HepG2 (cell line): ENCODE results near the gene CEP131. TPM values are rescaled to one million over a fixed set of nuclear protein-coding genes. Genes with fewer than 3 reads are reported as not detected.

Experiments used
- ATAC-seq: fragments of 200-7000 bp; cut with Tn5 transposase; 3 replicates; pipeline ENCODE4 v1.9.1; 2020; ENCODE audit warnings: mild to moderate bottlenecking, moderate library complexity
- BruUV-seq: library from RNA; stranded (reverse); fragments of 400-500 nt; replicated peaks from 2 replicates; lab custom pipeline; 2021; lab: Mats Ljungman, UMichigan
- CTCF ChIA-PET: fragments of 300-600 bp; formaldehyde crosslinking; extraction: SDS; loops from one replicate; lab custom pipeline; 2021; ENCODE audit warnings: low total read pairs, inconsistent platforms, low intra/inter-chr PET ratio; lab: Yijun Ruan, JAX
- POLR2A ChIA-PET: fragments of 350-600 bp; sonication (Branson Sonifier 250); formaldehyde crosslinking; loops from one replicate; lab custom pipeline; 2020; ENCODE audit warnings: antibody characterized with exemption, inconsistent platforms; lab: Yijun Ruan, JAX
- DNase-seq: peaks from one replicate; pipeline ENCODE4 v3.0.0-alpha.2; 2015; ENCODE audit warnings: low spot score
- FAIRE-seq: peaks from 3 replicates; lab custom pipeline; 2011; peaks lifted over from hg19 to GRCh38; lab: Jason Lieb, UNC
- H2AFZ ChIP-seq: one replicate; pipeline ENCODE4 v1.6.1; 2011; ENCODE audit warnings: low read length, inconsistent platforms
- H3K27ac ChIP-seq: fragments of 300-600 bp; 3 replicates; pipeline ENCODE4 v1.8.0; 2011; ENCODE audit warnings: mixed run types, mild to moderate bottlenecking, mixed read lengths, low read length, inconsistent platforms; ENCODE audit not compliant: insufficient read depth; ENCODE audit errors: extremely low read length
- H3K27me3 ChIP-seq, 2 experiments: fragments of 200-600 bp in 1 of 2; 2 replicates in 1 of 2; 3 replicates in 1 of 2; pipeline versions ENCODE4 v1.6.0 to v1.8.0; 2011; ENCODE audit warnings: low read length in 2 of 2, mild to moderate bottlenecking in 2 of 2, moderate library complexity in 2 of 2, inconsistent platforms in 1 of 2; ENCODE audit not compliant: insufficient read depth in 2 of 2, control insufficient read depth in 1 of 2
- H3K36me3 ChIP-seq, 2 experiments: fragments of 200-600 bp in 1 of 2; replicated peaks in 1 of 2; 2 replicates in 1 of 2; 3 replicates in 1 of 2; pipeline versions ENCODE4 v1.5.1 to v1.8.0; 2011; ENCODE audit warnings: low read length in 2 of 2, inconsistent platforms in 1 of 2; ENCODE audit not compliant: insufficient read depth in 2 of 2, control insufficient read depth in 1 of 2
- H3K4me1 ChIP-seq: 2 replicates; pipeline ENCODE4 v1.5.1; 2012; ENCODE audit warnings: low read length, inconsistent platforms; ENCODE audit not compliant: insufficient read depth
- H3K4me2 ChIP-seq: 2 replicates; pipeline ENCODE4 v1.6.0; 2011; ENCODE audit warnings: low read depth, low read length, inconsistent platforms
- H3K4me3 ChIP-seq, 3 experiments: fragments of 200-600 bp in 1 of 3; sonication (generic), shearing (Covaris generic) in 1 of 3; replicated peaks in 1 of 3; 2 replicates each; pipeline ENCODE4 v1.5.1; 2011 to 2016; ENCODE audit warnings: low read length in 3 of 3, inconsistent platforms in 2 of 3, low read depth in 2 of 3, mild to moderate bottlenecking in 2 of 3, control low read depth in 1 of 3, mixed read lengths in 1 of 3; ENCODE audit not compliant: insufficient read depth in 1 of 3
- H3K79me2 ChIP-seq: one replicate; pipeline ENCODE4 v1.6.1; 2011; ENCODE audit warnings: low read length, inconsistent platforms; ENCODE audit not compliant: insufficient read depth
- H3K9ac ChIP-seq: 2 replicates; pipeline ENCODE4 v1.6.0; 2011; ENCODE audit warnings: mild to moderate bottlenecking, low read depth, low read length, inconsistent platforms; ENCODE audit not compliant: insufficient read depth
- H3K9me3 ChIP-seq: 2 replicates; pipeline ENCODE4 v1.5.1; 2012; ENCODE audit warnings: mild to moderate bottlenecking, low read length
- H4K20me1 ChIP-seq: 2 replicates; pipeline ENCODE4 v1.6.0; 2011; ENCODE audit warnings: inconsistent platforms, mild to moderate bottlenecking, low read length, moderate library complexity; ENCODE audit not compliant: insufficient read depth
- AGO1 ChIP-seq: fragments of 200-400 bp; formaldehyde crosslinking; IDR thresholded peaks from 2 replicates; pipeline ENCODE4 v1.6.1; 2017; ENCODE audit warnings: mild to moderate bottlenecking, low read depth, low read length, moderate library complexity; ENCODE audit not compliant: poor library complexity, severe bottlenecking
- AGO2 ChIP-seq: fragments of 200-400 bp; formaldehyde crosslinking; optimal IDR thresholded peaks from 2 replicates; pipeline ENCODE3; 2017; ENCODE audit warnings: mild to moderate bottlenecking, low read depth, low read length, moderate library complexity
- AKAP8 ChIP-seq: sonication (generic); formaldehyde crosslinking; IDR thresholded peaks from 2 replicates; pipeline ENCODE4 v1.5.1; 2020; ENCODE audit warnings: mild to moderate bottlenecking, missing genetic modification reagents
- HES4 ChIP-seq: sonication (generic); formaldehyde crosslinking; IDR thresholded peaks from 2 replicates; pipeline ENCODE4 v1.9.0; 2021; ENCODE audit warnings: mild to moderate bottlenecking, missing genetic modification reagents, borderline replicate concordance
- HNRNPL ChIP-seq: fragments of 200-400 bp; formaldehyde crosslinking; IDR thresholded peaks from 2 replicates; pipeline ENCODE4 v1.6.1; 2017; ENCODE audit warnings: mild to moderate bottlenecking, low read depth, low read length
- PCBP1 ChIP-seq: fragments of 200-400 bp; formaldehyde crosslinking; IDR thresholded peaks from 2 replicates; pipeline ENCODE4 v1.6.1; 2017; ENCODE audit warnings: mild to moderate bottlenecking, low read depth, low read length, borderline replicate concordance
- POLR2AphosphoS5 ChIP-seq: IDR thresholded peaks from 2 replicates; pipeline ENCODE4 v1.6.1; 2012; ENCODE audit warnings: low read depth, low read length
- RAD21 ChIP-seq: fragments of 450-650 bp; formaldehyde crosslinking; IDR thresholded peaks from 2 replicates; pipeline ENCODE4 v1.5.0; 2020; ENCODE audit warnings: mild to moderate bottlenecking
- TBP ChIP-seq: sonication (generic); formaldehyde crosslinking; IDR thresholded peaks from 2 replicates; pipeline ENCODE4 v1.5.0; 2020; ENCODE audit warnings: missing genetic modification reagents
- ZNF326 ChIP-seq: sonication (generic); formaldehyde crosslinking; IDR thresholded peaks from 2 replicates; pipeline ENCODE4 v1.4.0; 2020; ENCODE audit warnings: missing genetic modification reagents, borderline replicate concordance
- WGBS: methylation state at CpG from one replicate; pipeline ENCODE4 v1.1.6; 2017; ENCODE audit warnings: low lambda C conversion rate; 5-methylcytosine and 5-hydroxymethylcytosine counted together
- in situ Hi-C: cut with HindIII; loops from 2 replicates; pipeline ENCODE4 v1.10.0; 2017; ENCODE audit warnings: low pct_unique_long_range_greater_than_20kb; ENCODE audit not compliant: extremely low pct_ligation_motif_present
- intact Hi-C: fragments of 100-400 bp; cut with micrococcal nuclease; formaldehyde crosslinking; loops from one replicate; pipeline ENCODE4 v1.10.0; 2022; ENCODE audit not compliant: unreplicated experiment
- polyA plus RNA-seq, 8 experiments: library from polyadenylated mRNA; depleted of rRNA in 3 of 8; stranded (reverse) in 7 of 8; unstranded in 1 of 8; fragments of >200 nt; fragmentation: Illumina TruSeq in 4 of 8; extraction: Trizol in 4 of 8; gene quantifications; 2 replicates each; pipeline versions ENCODE4 v1.2.1 to v1.2.3, GENCODE V29; 2011 to 2016; ENCODE audit warnings: low read depth in 4 of 8, missing spikeins in 1 of 8, mixed read lengths in 1 of 8; ENCODE audit not compliant: insufficient read depth in 1 of 8
- total RNA-seq, 5 experiments: library from RNA; depleted of rRNA; stranded (reverse); fragments of >200 nt; fragmentation: Illumina TruSeq; extraction: Trizol; gene quantifications; 2 replicates each; pipeline ENCODE4 v1.2.3, GENCODE V29; 2016; ENCODE audit warnings: low read depth in 1 of 5
- TF ChIP-seq, protein P1 (sequence below): sonication (generic); formaldehyde crosslinking; IDR thresholded peaks from 2 replicates; pipeline ENCODE4 v1.5.0; 2020; ENCODE audit warnings: mild to moderate bottlenecking, missing genetic modification reagents, borderline replicate concordance
- TF ChIP-seq, protein P2 (sequence below): sonication (generic); formaldehyde crosslinking; IDR thresholded peaks from 2 replicates; pipeline ENCODE4 v1.4.0; 2020; ENCODE audit warnings: missing genetic modification reagents

Gene CEP131
- total and polyA plus RNA-seq, 2 of the 13 experiments (the other 11 are each of a cell fraction or from before 2014, with no cell fraction given) = 5.0 to 16.8 TPM

- CTCF ChIA-PET = no interaction called here
- no TSS peak for BruUV-seq
Measured at GRCh38 chr17:81170727-81171494, 51.9 kb downstream of the CEP131 start.

More at GRCh38 chr17:81170727-81171494, 51.9 kb downstream of the CEP131 start:
- Histone ChIP-seq H4K20me1 (no peaks in the 10 kb centered on the region), H3K9me3 (no peaks in the 10 kb centered on the region), H3K4me3 (no peak overlapping the region), H3K27me3 (peaks cover 0 to 11% of the 10 kb centered on the region in 2 experiments; a peak in 2 of 5 replicates), H3K4me2 (no peak overlapping the region), H3K4me1 (peaks cover 30% of the 10 kb centered on the region), H2AFZ (no peak overlapping the region), H3K9ac (no peak overlapping the region), H3K36me3 (no peaks in the 10 kb centered on the region), H3K79me2 (no peaks in the 10 kb centered on the region), H3K27ac (no peak overlapping the region)
- ATAC-seq = peak; percentile 14
- in situ Hi-C loops = no loop called here
- FAIRE-seq = no peak
- DNase-seq = no peak
- POLR2A ChIA-PET = interaction anchor here (0.5 to 1.3 kb wide), 2 partner anchors 9 to 50 kb away, joined by 3 read pairs; no protein-coding TSS in a partner anchor
- 57% methylated on average over 5 of the region's 15 CpGs for WGBS
- TF ChIP-seq RAD21 (CRISPR knock-in tag) = no peak
- 0 out of 2 replicates have a peak, but pooled peaks have one; percentile 90 for TF ChIP-seq AKAP8 (CRISPR knock-in tag)
- peak; percentile 82 for TF ChIP-seq AGO2
- peak; percentile 90 for TF ChIP-seq HNRNPL
- TF ChIP-seq POLR2AphosphoS5 = peak; percentile 35; the same call in 1 of the 2 replicates
- TF ChIP-seq, protein P1, sequence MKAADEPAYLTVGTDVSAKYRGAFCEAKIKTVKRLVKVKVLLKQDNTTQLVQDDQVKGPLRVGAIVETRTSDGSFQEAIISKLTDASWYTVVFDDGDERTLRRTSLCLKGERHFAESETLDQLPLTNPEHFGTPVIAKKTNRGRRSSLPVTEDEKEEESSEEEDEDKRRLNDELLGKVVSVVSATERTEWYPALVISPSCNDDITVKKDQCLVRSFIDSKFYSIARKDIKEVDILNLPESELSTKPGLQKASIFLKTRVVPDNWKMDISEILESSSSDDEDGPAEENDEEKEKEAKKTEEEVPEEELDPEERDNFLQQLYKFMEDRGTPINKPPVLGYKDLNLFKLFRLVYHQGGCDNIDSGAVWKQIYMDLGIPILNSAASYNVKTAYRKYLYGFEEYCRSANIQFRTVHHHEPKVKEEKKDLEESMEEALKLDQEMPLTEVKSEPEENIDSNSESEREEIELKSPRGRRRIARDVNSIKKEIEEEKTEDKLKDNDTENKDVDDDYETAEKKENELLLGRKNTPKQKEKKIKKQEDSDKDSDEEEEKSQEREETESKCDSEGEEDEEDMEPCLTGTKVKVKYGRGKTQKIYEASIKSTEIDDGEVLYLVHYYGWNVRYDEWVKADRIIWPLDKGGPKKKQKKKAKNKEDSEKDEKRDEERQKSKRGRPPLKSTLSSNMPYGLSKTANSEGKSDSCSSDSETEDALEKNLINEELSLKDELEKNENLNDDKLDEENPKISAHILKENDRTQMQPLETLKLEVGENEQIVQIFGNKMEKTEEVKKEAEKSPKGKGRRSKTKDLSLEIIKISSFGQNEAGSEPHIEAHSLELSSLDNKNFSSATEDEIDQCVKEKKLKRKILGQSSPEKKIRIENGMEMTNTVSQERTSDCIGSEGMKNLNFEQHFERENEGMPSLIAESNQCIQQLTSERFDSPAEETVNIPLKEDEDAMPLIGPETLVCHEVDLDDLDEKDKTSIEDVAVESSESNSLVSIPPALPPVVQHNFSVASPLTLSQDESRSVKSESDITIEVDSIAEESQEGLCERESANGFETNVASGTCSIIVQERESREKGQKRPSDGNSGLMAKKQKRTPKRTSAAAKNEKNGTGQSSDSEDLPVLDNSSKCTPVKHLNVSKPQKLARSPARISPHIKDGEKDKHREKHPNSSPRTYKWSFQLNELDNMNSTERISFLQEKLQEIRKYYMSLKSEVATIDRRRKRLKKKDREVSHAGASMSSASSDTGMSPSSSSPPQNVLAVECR (CRISPR knock-in tag) = no peak
- TF ChIP-seq ZNF326 (CRISPR knock-in tag) = peak; percentile 91
- TF ChIP-seq, protein P2, sequence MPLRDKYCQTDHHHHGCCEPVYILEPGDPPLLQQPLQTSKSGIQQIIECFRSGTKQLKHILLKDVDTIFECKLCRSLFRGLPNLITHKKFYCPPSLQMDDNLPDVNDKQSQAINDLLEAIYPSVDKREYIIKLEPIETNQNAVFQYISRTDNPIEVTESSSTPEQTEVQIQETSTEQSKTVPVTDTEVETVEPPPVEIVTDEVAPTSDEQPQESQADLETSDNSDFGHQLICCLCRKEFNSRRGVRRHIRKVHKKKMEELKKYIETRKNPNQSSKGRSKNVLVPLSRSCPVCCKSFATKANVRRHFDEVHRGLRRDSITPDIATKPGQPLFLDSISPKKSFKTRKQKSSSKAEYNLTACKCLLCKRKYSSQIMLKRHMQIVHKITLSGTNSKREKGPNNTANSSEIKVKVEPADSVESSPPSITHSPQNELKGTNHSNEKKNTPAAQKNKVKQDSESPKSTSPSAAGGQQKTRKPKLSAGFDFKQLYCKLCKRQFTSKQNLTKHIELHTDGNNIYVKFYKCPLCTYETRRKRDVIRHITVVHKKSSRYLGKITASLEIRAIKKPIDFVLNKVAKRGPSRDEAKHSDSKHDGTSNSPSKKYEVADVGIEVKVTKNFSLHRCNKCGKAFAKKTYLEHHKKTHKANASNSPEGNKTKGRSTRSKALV (CRISPR knock-in tag) = no peak
- 0 out of 2 replicates have a peak, but pooled peaks have one; percentile 55 for TF ChIP-seq PCBP1
- TF ChIP-seq TBP (CRISPR knock-in tag) = no peak
- TF ChIP-seq HES4 = no peak
- peak; percentile 86 for TF ChIP-seq AGO1
- intact Hi-C loops = no loop called here
